RWPE1 (cell line): ENCODE results near the gene SECISBP2.

Experiments
- CTCF ChIA-PET: fragments of 350-600 bp; sonication (Branson Sonifier 250); formaldehyde crosslinking; extraction: SDS; loops from one replicate; lab custom pipeline; 2021; lab: Yijun Ruan, JAX
- POLR2A ChIA-PET: fragments of 400-600 bp; formaldehyde crosslinking; extraction: SDS; loops from one replicate; lab custom pipeline; 2020; ENCODE audit warnings: antibody characterized with exemption; ENCODE audit not compliant: low non-redundant PET; lab: Yijun Ruan, JAX
- DNase-seq: peaks from one replicate; pipeline ENCODE4 v3.0.0; 2012; ENCODE audit warnings: low spot score
- H3K27ac ChIP-seq: fragments of 450-650 bp; 2 replicates; pipeline ENCODE4 v1.5.1; 2017
- TF ChIP-seq, protein P1 (sequence below): fragments of 450-650 bp; conservative IDR thresholded peaks from 2 replicates; pipeline ENCODE4 v1.5.1; 2017; ENCODE audit warnings: low read depth, mild to moderate bottlenecking

The SECISBP2 gene

DNA sequence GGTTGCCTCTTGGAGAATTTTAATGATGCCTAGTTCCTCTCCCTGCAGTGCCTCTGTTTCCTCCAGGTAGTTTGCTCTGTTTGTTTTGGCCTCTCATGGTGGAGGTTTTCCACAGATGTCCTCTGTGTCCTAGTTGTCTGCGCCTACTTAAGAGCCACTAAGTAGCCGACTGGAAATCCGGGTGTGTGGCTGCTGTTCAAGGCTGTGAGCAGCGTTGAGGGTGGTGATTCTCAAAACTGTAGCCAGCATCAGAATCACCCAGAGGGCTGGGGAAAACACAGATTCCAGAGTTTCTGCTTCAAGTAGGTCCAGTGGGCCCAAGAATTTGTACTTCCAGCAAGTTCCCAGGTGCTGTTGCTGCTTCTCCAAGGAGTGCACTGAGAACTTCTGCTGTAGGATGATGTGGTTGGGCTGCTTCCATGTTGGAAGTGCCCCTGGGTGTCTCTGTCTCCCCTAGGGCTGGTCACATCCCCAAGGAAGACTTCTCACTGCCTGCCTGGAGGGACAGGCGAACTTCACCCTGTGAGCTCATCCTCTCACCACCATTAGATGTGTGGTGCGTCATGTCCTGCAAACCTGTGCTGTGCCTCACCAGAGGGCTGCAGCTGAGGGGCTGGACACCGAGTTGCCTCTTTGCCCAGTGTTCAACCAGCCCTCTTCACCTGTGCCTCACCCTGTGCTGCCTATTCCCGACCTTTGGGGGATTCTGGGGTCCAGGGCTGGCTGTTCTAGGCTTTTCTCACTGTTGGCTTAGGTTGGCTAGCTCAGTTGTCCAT is 34.8 kb downstream of the SECISBP2 start:
- DNase-seq: no peak
- ChIA-PET POLR2A (no interaction called here), CTCF (no interaction called here)
- H3K27ac ChIP-seq: no peak overlapping the region
- TF ChIP-seq, protein P1, sequence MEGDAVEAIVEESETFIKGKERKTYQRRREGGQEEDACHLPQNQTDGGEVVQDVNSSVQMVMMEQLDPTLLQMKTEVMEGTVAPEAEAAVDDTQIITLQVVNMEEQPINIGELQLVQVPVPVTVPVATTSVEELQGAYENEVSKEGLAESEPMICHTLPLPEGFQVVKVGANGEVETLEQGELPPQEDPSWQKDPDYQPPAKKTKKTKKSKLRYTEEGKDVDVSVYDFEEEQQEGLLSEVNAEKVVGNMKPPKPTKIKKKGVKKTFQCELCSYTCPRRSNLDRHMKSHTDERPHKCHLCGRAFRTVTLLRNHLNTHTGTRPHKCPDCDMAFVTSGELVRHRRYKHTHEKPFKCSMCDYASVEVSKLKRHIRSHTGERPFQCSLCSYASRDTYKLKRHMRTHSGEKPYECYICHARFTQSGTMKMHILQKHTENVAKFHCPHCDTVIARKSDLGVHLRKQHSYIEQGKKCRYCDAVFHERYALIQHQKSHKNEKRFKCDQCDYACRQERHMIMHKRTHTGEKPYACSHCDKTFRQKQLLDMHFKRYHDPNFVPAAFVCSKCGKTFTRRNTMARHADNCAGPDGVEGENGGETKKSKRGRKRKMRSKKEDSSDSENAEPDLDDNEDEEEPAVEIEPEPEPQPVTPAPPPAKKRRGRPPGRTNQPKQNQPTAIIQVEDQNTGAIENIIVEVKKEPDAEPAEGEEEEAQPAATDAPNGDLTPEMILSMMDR: no peak

- ChIA-PET CTCF (interaction anchor here (0.6 kb wide), 2 partner anchors 80 to 295 kb away, joined by 3 read pairs; no protein-coding TSS in a partner anchor), POLR2A (interaction anchor here (0.8 kb wide), 1 partner anchor 8 kb away, joined by 3 read pairs; no protein-coding TSS in a partner anchor)
- no peak for DNase-seq
- no peak overlapping the region for H3K27ac ChIP-seq
- TF ChIP-seq, protein P1: no peak
Observed at GRCh38 chr9:89353989-89354388, 35.7 kb downstream of the SECISBP2 start.

- CTCF ChIA-PET: interaction anchor here (0.6 kb wide), 1 partner anchor 295 kb away, joined by 3 read pairs; no protein-coding TSS in a partner anchor
Observed at GRCh38 chr9:89354471-89354870, 36.2 kb downstream of the SECISBP2 start.

GRCh38 chr9:89356782-89357181 is 38.5 kb downstream of the SECISBP2 start:
- TF ChIP-seq, protein P1: no peak

More at GRCh38 chr9:89354471-89354870, 36.2 kb downstream of the SECISBP2 start:
- H3K27ac ChIP-seq: no peak overlapping the region
- DNase-seq: no peak
- TF ChIP-seq, protein P1: no peak
- POLR2A ChIA-PET: interaction anchor here (0.8 kb wide), 1 partner anchor 9 kb away, joined by 3 read pairs; no protein-coding TSS in a partner anchor

DNA sequence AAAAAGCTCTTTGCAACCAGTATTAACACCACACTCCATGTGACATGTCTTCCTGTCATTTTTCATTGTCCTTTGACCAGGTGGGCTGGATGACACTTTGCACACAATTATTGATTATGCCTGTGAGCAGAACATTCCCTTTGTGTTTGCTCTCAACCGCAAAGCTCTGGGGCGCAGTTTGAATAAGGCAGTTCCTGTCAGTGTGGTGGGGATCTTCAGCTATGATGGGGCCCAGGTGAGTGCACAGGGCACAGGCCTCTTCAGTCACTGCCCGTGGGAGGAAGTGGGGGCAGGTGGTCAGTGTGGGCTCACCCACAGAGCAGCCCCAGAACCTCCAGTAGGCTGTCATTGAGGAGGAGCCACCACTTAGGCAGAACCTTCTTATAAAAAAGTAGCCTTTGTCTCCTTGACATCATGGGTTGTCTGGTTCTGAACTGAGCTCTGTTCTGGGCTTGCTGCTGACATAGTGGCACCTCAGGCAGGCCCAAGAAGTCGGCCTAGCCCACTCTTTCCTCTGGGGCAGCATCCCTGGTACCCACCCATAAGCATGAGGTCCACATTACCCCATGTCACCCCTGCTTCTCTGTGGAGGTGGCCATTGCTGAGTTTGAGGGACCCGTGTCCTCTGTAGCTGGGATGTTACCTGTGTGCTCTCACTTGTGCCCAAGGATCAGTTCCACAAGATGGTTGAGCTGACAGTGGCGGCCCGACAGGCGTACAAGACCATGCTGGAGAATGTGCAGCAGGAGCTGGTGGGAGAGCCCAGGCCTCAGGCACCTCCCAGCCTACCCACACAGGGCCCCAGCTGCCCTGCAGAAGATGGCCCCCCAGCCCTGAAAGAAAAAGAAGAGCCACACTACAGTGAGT is 39.3 kb downstream of the SECISBP2 start:
- POLR2A ChIA-PET: no interaction called here
- no peak for DNase-seq
- CTCF ChIA-PET: no interaction called here
- H3K27ac ChIP-seq: no peak overlapping the region
- TF ChIP-seq, protein P1: no peak

More at GRCh38 chr9:89356782-89357181, 38.5 kb downstream of the SECISBP2 start:
- DNase-seq: no peak
- no peak overlapping the region for H3K27ac ChIP-seq
- POLR2A ChIA-PET: no interaction called here
- CTCF ChIA-PET: no interaction called here

DNA sequence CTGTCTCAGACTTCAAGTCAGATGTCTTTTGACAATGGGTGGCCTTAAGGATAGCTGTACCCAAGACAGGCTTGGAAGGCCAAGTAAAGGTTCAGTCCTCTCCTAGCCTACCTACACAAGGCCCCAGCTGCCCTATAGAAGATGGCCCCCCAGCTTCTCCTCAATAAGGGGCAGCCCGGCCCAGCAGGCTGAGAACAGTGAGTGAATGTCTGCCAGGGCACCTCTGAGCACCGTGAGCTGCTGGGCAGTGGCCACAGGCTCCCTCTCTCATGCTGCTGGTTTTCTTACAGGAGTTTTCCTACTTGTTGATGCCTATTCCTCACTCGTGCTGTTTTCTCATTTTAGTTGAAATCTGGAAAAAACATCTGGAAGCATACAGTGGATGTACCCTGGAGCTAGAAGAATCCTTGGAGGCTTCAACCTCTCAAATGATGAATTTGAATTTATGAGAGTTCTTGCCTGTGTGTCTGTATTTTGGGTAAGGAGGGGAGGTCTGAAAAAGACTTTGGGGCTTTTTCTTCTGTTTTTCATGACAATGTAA is 40.1 kb downstream of the SECISBP2 start:
- H3K27ac ChIP-seq: no peak overlapping the region
- ChIA-PET CTCF (no interaction called here), POLR2A (interaction anchor here (0.6 kb wide), 1 partner anchor 11 kb away, joined by 9 read pairs; no protein-coding TSS in a partner anchor)
- no peak for DNase-seq
- TF ChIP-seq, protein P1: no peak
